ENCODE data around the gene KIAA1671. TPM values are rescaled to one million over a fixed set of nuclear protein-coding genes. Genes with fewer than 3 reads are reported as not detected.

KIAA1671 gene
- total RNA-seq, 1 donor from 2014 or later, result 17.6 TPM

DNA sequence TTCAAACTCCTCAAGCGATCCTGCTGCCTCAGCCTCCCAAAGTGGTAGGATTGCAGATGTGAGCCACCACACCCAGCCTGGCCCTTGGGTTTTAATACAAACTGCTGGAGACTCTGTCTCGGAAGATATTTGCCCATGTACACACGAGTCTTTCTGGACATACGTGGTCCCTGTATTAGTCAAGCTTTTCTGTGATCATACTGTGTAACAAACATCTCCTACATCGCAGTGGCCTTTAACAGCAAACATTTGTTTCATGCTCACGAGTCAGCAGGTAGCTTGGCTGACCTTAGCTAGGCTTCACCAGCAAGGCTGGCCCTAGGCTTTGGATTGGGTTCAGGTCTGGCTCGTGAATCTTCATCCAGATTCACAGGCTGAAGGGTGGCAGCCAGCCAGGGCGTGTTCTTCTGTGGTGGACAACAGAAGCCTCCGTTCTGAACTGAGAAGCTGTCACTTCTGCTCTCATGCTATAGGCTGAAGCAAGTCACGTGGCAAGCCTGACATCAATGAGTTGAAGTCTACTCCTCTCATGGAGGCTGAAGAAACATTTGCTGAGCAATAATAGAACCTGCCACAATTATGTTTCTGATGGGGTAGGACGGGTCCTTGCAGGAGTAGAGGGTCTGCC lies 8.8 kb downstream of the KIAA1671 start:
- no peaks in the 10 kb centered on the region for H3K36me3 Mint-ChIP-seq (ENCODE audit: low read depth)
- H3K4me3 Mint-ChIP-seq, result no peak overlapping the region
- H3K27ac Mint-ChIP-seq, result no peak overlapping the region
- H3K9me3 Mint-ChIP-seq, result no peaks in the 10 kb centered on the region
- H3K4me1 Mint-ChIP-seq (ENCODE audit: low read depth), result no peaks in the 10 kb centered on the region
- DNase-seq (ENCODE audit: low spot score), result no peak
- intact Hi-C loops (cut with micrococcal nuclease), result no loop called here
- H3K27me3 Mint-ChIP-seq (ENCODE audit: insufficient read depth), result peaks cover 13% of the 10 kb centered on the region

DNA sequence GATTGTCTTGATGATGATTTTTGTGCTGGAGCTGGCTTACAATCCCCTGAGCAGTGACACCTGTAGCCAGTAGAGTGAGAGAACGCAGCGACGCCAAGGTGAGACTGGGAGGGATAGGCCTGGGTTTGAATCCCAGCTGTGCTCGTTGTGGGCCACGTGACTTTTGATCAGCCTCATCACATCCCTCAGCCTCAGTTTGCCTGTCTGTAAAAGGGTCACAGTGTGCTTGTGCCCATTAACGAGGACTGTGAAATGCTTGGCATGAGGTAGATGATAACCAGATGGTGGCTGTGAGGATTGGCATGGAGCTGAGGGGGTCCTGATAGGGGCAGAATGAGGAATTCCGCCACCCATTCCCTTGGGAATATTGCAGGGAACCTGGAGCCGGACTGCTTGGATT lies 9.6 kb downstream of the KIAA1671 start:
- H3K27ac Mint-ChIP-seq, result no peak overlapping the region
- H3K4me3 Mint-ChIP-seq, result no peak overlapping the region
- no peaks in the 10 kb centered on the region for H3K4me1 Mint-ChIP-seq (ENCODE audit: low read depth)
- H3K36me3 Mint-ChIP-seq (ENCODE audit: low read depth), result no peaks in the 10 kb centered on the region
- H3K27me3 Mint-ChIP-seq (ENCODE audit: insufficient read depth), result peaks cover 10% of the 10 kb centered on the region
- intact Hi-C loops (cut with micrococcal nuclease), result no loop called here
- no peak for DNase-seq (ENCODE audit: low spot score)
- H3K9me3 Mint-ChIP-seq, result no peaks in the 10 kb centered on the region

DNA sequence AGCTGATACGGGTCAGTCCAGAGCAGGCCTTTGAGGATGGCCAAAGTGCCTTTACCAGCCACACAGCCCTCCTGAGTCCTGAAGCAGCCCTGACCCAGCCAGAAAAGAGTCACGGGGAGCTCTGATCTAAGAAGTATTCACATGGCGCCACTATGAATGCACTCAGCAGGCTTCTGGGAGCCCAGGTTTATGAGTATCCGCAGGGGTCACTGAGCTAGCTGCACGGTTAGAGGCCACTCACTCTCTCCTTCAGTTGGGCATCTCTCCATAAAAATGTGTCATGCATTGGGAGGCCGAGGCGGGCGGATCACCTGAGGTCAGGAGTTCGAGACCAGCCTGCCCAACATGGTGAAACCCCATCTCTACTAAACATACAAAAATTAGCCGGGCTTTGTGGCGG lies 10.3 kb downstream of the KIAA1671 start:
- Mint-ChIP-seq H3K4me1 (ENCODE audit: low read depth) (no peaks in the 10 kb centered on the region), H3K9me3 (no peaks in the 10 kb centered on the region), H3K36me3 (ENCODE audit: low read depth) (no peaks in the 10 kb centered on the region), H3K27ac (no peak overlapping the region), H3K4me3 (no peak overlapping the region), H3K27me3 (ENCODE audit: insufficient read depth) (peaks cover 9% of the 10 kb centered on the region)
- no peak for DNase-seq (ENCODE audit: low spot score)
- intact Hi-C loops (cut with micrococcal nuclease), result no loop called here

DNA sequence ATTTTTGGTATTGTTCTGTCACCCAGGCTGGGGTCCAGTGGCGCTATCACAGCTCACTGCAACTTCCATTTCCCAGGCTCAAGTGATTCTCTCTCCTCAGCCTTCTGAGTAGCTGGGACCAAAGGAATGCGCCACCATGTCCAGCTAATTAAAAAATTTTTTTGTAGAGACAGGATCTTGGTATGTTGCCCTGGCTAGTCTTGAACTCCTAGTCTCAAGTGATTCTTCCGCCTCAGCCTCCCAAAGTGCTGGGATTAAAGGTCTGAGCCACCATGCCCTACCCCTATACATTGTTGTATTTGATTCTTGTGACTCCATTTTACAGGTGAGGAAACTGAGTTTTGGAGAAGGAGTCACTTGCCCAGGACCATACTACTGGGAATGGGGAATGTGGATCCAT lies 11.9 kb downstream of the KIAA1671 start:
- DNase-seq (ENCODE audit: low spot score), result no peak
- Mint-ChIP-seq H3K27me3 (ENCODE audit: insufficient read depth) (peaks cover 10% of the 10 kb centered on the region), H3K4me1 (ENCODE audit: low read depth) (no peaks in the 10 kb centered on the region), H3K9me3 (no peaks in the 10 kb centered on the region), H3K27ac (no peak overlapping the region), H3K36me3 (ENCODE audit: low read depth) (no peaks in the 10 kb centered on the region), H3K4me3 (no peak overlapping the region)
- intact Hi-C loops (cut with micrococcal nuclease), result no loop called here

DNA sequence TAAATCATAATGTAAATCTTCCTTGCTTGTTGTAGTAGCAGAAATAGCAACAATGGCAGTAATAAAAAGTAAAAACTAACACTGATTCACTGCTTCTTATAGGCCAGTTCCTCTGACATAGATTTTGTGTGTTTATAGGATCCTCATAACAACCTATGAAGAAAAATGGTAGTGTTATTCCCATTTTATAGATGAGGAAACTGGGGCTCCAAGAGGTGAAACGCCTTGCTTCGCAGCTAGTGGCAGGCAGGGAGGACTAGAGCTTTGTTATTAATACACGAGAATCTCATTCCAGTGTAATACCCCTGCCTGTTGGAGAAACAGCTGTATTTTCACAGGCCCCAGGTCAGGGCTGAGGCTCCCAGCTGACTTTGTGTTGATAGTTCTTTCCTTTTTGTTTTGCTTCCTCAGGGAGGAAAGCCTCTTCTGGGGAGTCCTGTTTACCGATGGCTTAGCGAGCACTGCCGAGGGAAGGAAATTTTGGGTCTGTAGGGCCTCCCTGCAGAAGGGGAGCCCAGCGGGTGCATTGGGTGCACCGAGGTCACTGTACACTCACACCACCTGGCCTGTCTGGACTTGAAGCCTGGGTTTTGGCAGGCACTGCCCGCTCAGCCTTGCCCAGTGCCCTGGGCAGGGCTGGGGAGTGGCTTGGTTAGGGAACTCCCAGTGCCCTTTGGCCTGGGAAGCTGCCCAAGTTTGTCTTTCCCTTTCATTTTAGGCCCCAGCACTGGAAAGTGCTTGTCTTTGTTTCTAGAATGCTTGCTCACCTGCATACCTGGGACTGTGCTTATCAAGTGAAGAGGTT lies 13.5 kb downstream of the KIAA1671 start:
- no peak for DNase-seq (ENCODE audit: low spot score)
- intact Hi-C loops (cut with micrococcal nuclease), result no loop called here
- no peak overlapping the region for H3K4me3 Mint-ChIP-seq
- peaks cover 18% of the 10 kb centered on the region for H3K27me3 Mint-ChIP-seq (ENCODE audit: insufficient read depth)
- no peaks in the 10 kb centered on the region for H3K4me1 Mint-ChIP-seq (ENCODE audit: low read depth)
- H3K9me3 Mint-ChIP-seq, result no peaks in the 10 kb centered on the region
- no peak overlapping the region for H3K27ac Mint-ChIP-seq
- no peaks in the 10 kb centered on the region for H3K36me3 Mint-ChIP-seq (ENCODE audit: low read depth)

DNA sequence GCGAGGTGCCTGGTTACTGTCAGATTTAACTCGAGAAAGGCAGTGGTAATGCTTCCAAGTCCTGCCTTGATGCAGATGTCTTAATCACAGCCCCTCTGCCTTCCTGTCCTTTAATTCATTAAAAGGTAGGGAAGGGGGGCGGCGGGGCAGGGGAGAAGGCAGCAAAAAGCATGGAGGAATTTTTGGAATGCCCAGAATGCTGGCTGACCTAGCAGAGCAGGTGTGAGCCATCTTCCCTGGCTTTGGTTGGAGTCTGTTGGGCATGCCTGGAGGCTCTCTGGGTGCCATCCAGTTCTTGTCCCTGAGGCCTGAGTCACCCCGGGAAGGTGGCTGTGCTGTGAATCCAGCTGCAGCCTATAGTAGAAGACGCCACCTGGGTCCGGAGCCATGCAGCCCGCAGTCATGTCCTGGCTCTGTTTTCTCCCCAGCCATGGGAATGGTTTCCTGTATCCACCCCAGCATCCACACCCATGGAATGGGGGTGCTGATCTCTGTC lies 15.6 kb downstream of the KIAA1671 start:
- H3K9me3 Mint-ChIP-seq, result no peaks in the 10 kb centered on the region
- H3K27me3 Mint-ChIP-seq (ENCODE audit: insufficient read depth), result peaks cover 28% of the 10 kb centered on the region
- no peak overlapping the region for H3K4me3 Mint-ChIP-seq
- no peaks in the 10 kb centered on the region for H3K4me1 Mint-ChIP-seq (ENCODE audit: low read depth)
- no peak overlapping the region for H3K27ac Mint-ChIP-seq
- intact Hi-C loops (cut with micrococcal nuclease), result no loop called here
- no peak for DNase-seq (ENCODE audit: low spot score)
- H3K36me3 Mint-ChIP-seq (ENCODE audit: low read depth), result no peaks in the 10 kb centered on the region

DNA sequence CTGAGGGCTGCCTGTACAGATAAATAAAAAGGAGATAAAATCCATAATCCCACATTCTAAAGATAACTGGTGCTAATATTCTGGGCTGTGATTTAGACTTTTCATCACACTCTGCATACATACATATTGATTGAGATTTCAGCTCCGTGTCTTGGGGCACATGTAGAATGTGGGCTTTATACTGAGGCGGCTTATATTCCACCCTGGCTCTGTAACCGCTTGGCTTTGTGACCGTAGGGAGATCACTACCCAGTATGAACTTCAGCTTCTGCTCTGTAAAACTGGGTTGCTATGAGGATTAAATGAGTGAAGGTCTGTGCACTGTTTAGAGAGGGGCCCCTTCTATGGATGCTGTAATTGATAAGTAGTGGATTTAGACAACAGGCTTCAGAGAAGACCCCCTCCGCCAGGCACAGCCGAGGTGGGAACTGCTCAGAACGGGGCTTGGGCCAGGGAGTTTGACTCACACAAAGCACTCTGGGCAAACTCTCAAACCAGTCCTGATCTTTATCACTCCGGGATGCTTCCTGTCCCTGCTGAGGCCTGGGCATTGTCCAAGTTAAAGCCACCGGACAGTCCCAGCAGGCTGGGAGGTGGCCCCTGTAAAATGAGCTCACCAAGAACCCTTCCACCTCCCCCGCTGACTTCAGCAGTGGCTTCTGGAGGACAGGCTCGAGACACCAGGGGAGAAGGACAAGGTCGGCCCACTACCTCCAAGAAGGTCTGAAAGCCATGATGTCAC lies 17.2 kb downstream of the KIAA1671 start:
- Mint-ChIP-seq H3K4me1 (ENCODE audit: low read depth) (no peaks in the 10 kb centered on the region), H3K4me3 (no peak overlapping the region), H3K27ac (no peak overlapping the region), H3K27me3 (ENCODE audit: insufficient read depth) (peaks cover 27% of the 10 kb centered on the region), H3K9me3 (no peaks in the 10 kb centered on the region), H3K36me3 (ENCODE audit: low read depth) (no peaks in the 10 kb centered on the region)
- intact Hi-C loops (cut with micrococcal nuclease), result no loop called here
- no peak for DNase-seq (ENCODE audit: low spot score)

DNA sequence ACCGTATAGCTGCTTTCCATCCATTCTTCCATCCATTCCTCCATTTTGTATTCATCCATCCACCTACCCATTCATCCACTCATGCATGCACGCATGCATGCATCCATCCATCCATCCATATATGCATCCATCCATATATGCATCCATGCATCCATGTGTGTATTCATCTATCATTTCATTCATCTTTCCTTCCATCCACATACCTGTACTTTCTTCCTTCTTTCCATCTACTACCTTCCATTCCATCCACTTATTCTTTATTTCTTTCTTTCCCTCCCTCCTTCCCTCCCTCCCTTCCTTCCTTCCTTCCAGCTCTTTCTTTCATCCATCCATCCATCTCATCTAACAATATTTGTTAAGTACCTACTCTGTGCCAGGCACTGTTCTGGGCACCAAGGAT lies 19.9 kb downstream of the KIAA1671 start:
- Mint-ChIP-seq H3K27me3 (ENCODE audit: insufficient read depth) (peaks cover 25% of the 10 kb centered on the region), H3K4me1 (ENCODE audit: low read depth) (no peaks in the 10 kb centered on the region), H3K4me3 (no peak overlapping the region), H3K9me3 (no peaks in the 10 kb centered on the region), H3K27ac (no peak overlapping the region), H3K36me3 (ENCODE audit: low read depth) (no peaks in the 10 kb centered on the region)
- intact Hi-C loops (cut with micrococcal nuclease), result no loop called here
- DNase-seq (ENCODE audit: low spot score), result no peak

DNA sequence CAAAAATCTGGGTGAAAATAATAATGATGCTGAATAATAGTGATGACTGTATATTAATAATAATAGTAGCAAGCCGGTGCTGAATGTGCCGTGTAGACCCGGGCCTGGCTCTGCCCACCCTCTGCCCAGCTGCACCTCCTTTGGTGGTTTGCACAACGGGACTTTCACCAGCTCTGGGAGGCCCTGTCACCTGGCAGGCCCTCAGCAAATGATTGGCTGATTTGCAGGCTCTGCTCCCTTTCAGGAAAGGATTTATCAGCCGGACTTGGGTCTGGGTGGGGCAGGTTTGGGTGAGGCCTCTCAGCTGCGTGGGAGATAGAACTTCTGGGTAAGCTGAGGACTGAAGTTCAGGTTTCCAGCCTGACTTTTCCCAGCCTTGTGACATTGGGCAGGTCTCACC lies 21.4 kb downstream of the KIAA1671 start:
- intact Hi-C loops (cut with micrococcal nuclease), result no loop called here
- no peaks in the 10 kb centered on the region for H3K36me3 Mint-ChIP-seq (ENCODE audit: low read depth)

DNA sequence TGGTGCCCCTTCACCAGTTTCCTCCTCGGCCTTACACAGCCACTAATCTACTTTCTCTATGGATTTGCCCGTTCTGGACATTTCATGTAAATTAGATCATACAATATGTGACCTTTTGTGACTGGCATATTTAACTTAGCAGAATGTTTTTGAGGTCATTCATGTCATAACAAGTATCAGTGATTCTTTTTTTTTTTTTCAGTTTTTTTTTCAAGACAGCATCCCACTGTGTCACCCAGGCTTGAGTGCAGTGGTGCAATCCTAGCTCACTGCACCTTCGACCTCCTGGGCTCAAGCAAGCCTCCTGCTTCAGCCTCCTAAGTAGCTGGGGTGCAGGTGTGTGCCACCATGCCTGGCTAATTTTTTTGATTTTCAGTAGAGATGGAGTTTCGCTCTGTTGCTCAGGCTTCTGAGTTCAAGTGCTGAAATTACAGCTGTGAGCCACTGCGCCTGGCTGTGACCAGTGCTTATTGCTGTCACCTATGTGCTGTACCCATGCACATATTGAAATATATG lies 22.7 kb downstream of the KIAA1671 start:
- no peaks in the 10 kb centered on the region for H3K4me1 Mint-ChIP-seq (ENCODE audit: low read depth)
- no peaks in the 10 kb centered on the region for H3K9me3 Mint-ChIP-seq
- no peaks in the 10 kb centered on the region for H3K36me3 Mint-ChIP-seq (ENCODE audit: low read depth)
- intact Hi-C loops (cut with micrococcal nuclease), result no loop called here
- no peak overlapping the region for H3K27ac Mint-ChIP-seq
- no peak overlapping the region for H3K4me3 Mint-ChIP-seq
- no peak for DNase-seq (ENCODE audit: low spot score)
- peaks cover 22% of the 10 kb centered on the region for H3K27me3 Mint-ChIP-seq (ENCODE audit: insufficient read depth)

More for the DNA sequence above, 21.4 kb downstream of the KIAA1671 start:
- peaks cover 29% of the 10 kb centered on the region for H3K27me3 Mint-ChIP-seq (ENCODE audit: insufficient read depth)
- H3K4me1 Mint-ChIP-seq (ENCODE audit: low read depth), result no peaks in the 10 kb centered on the region
- no peak overlapping the region for H3K4me3 Mint-ChIP-seq
- no peaks in the 10 kb centered on the region for H3K9me3 Mint-ChIP-seq
- no peak for DNase-seq (ENCODE audit: low spot score)
- H3K27ac Mint-ChIP-seq, result no peak overlapping the region

DNA sequence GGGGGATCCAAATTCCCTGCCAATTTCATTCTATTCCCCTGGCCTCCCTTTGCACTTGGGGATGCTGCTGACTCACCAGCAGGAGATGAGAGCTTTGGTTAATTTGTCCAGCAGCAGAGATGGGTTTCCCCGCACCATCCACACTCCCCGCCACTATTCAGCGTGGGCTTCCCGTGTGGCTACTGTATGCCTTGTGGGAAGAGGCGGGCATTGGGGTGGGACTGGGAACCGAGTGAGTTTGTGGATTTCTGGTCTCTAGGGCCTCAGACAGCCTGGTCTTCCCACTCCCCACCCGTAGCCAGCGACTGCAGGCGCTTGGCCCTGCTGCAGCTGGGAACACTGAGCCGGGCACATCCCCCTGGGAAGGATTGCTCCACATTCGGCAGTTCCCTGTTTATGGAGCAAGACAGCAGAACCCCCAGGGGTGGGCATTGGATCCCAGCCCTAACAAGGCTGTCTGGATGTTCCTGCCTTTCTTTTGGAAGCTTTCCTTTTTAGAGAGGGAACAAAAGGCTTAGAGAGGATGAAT lies 23.4 kb downstream of the KIAA1671 start:
- no peaks in the 10 kb centered on the region for H3K4me1 Mint-ChIP-seq (ENCODE audit: low read depth)
- H3K27ac Mint-ChIP-seq, result no peak overlapping the region
- peaks cover 18% of the 10 kb centered on the region for H3K27me3 Mint-ChIP-seq (ENCODE audit: insufficient read depth)
- DNase-seq (ENCODE audit: low spot score), result no peak
- no peak overlapping the region for H3K4me3 Mint-ChIP-seq
- intact Hi-C loops (cut with micrococcal nuclease), result no loop called here
- no peaks in the 10 kb centered on the region for H3K9me3 Mint-ChIP-seq
- no peaks in the 10 kb centered on the region for H3K36me3 Mint-ChIP-seq (ENCODE audit: low read depth)

DNA sequence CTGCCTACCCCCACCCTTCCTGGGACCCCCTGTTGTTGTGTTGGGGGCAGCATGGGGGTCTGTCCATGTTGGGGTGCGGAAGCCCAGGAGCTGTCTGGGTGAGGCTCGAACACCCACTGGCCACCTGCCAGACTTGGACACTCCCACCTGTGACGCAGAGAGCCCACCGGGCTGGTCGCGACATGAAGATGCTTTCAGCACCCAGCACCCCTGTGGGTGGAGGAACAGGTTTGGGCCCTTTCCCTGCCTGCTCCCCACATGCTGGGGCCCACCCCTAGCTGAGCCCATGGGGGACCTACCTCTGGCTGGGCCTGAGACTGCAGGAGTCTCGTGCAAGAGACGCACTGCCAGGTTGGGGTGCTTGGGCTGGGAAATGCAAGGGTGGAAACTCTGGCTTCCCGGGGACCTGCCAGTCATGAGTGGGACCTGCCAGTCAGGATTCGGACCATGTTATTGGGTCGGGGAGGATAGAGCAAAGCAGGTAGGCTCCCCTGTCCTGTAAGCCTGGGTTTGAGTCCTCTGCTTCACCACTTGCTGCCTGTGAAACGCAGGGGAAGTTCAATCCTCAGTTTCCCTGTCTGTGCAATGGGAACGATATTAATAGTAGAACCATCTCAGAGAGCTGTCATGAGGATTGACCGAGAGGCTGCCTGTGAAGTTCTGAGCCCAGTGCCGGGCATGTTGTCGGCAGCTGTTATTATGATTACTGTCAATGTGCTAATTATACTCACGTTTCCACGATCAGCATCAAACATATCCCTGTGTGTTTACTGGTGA lies 24.1 kb downstream of the KIAA1671 start:
- intact Hi-C loops (cut with micrococcal nuclease), result no loop called here
- Mint-ChIP-seq H3K9me3 (no peaks in the 10 kb centered on the region), H3K27me3 (ENCODE audit: insufficient read depth) (peaks cover 15% of the 10 kb centered on the region), H3K27ac (no peak overlapping the region), H3K4me1 (ENCODE audit: low read depth) (no peaks in the 10 kb centered on the region), H3K36me3 (ENCODE audit: low read depth) (no peaks in the 10 kb centered on the region), H3K4me3 (no peak overlapping the region)
- no peak for DNase-seq (ENCODE audit: low spot score)

Measured in activated T-helper 1 cell treated with anti-CD3 and anti-CD28 coated beads, Interleukin-12 subunit alpha, Interleukin-12 subunit beta, Interleukin-2, Interleukin-4 antibody, amounts not matched to agents 30 ng/mL and 10 ng/mL and 1 ng/mL, durations not matched to agents 14 hours and 24 hours and 36 hours (primary cell).